Measurements from ENCODE around the gene SRPK2. TPM values are rescaled to one million over a fixed set of nuclear protein-coding genes. Genes with fewer than 3 reads are reported as not detected.
A peak's percentile ranks its signal among the peaks of the same experiment; 100 is the strongest.

Gene SRPK2
- total RNA-seq, 2 donors from 2014 or later, result 60.3 to 76.2 TPM

- TF ChIP-seq CTCF (conservative IDR thresholded peaks at IDR 0.05), result no peak
- Histone ChIP-seq H3K9me3 (ENCODE audit: control insufficient read depth, low read length) (no peaks in the 10 kb centered on the region), H3K9ac (ENCODE audit: extremely low read depth, low read length, poor library complexity, severe bottlenecking) (no peak overlapping the region), H3K36me3 (ENCODE audit: control insufficient read depth, insufficient read depth, low read length) (no peaks in the 10 kb centered on the region), H3K4me3 (ENCODE audit: low read length) (no peak overlapping the region), H3K27ac (ENCODE audit: low read depth, low read length) (no peak overlapping the region), H3K27me3 (ENCODE audit: control insufficient read depth, insufficient read depth, low read length, poor library complexity, severe bottlenecking) (peaks cover 43% of the 10 kb centered on the region), H3K4me1 (ENCODE audit: control insufficient read depth, insufficient read depth, low read length) (no peaks in the 10 kb centered on the region)
- Mint-ChIP-seq H3K4me3 (no peak overlapping the region), H3K36me3 (ENCODE audit: low read depth) (peaks cover 4% of the 10 kb centered on the region), H3K4me1 (peaks cover 14% of the 10 kb centered on the region), H3K27me3 (ENCODE audit: insufficient read depth) (peaks cover 16% of the 10 kb centered on the region), H3K9me3 (no peaks in the 10 kb centered on the region), H3K27ac (no peak overlapping the region)
- no peak for DNase-seq
- WGBS, 2 experiments (ENCODE audit: insufficient coverage in 1 of 2, insufficient read length in 1 of 2), result 89 to 100% methylated on average over 4 of the region's 4 CpGs
Measured at GRCh38 chr7:105246256-105246655, 142.5 kb downstream of the SRPK2 start.

- no peaks in the 10 kb centered on the region for H3K9me3 Mint-ChIP-seq
- H3K27ac ChIP-seq (ENCODE audit: low read depth, low read length), result peak overlapping the region; percentile 7
Measured at GRCh38 chr7:105245398-105246114, 143.2 kb downstream of the SRPK2 start.

GRCh38 chr7:105244594-105244993, 144.1 kb downstream of the SRPK2 start:
- peaks cover 25% of the 10 kb centered on the region for H3K27me3 Mint-ChIP-seq (ENCODE audit: insufficient read depth)
- Histone ChIP-seq H3K36me3 (ENCODE audit: control insufficient read depth, insufficient read depth, low read length) (no peaks in the 10 kb centered on the region), H3K4me3 (ENCODE audit: low read length) (no peak overlapping the region), H3K27me3 (ENCODE audit: control insufficient read depth, insufficient read depth, low read length, poor library complexity, severe bottlenecking) (peaks cover 57% of the 10 kb centered on the region), H3K4me1 (ENCODE audit: control insufficient read depth, insufficient read depth, low read length) (no peaks in the 10 kb centered on the region), H3K27ac (ENCODE audit: low read depth, low read length) (no peak overlapping the region), H3K9ac (ENCODE audit: extremely low read depth, low read length, poor library complexity, severe bottlenecking) (no peak overlapping the region), H3K9me3 (ENCODE audit: control insufficient read depth, low read length) (no peaks in the 10 kb centered on the region)
- peaks cover 4% of the 10 kb centered on the region for H3K36me3 Mint-ChIP-seq (ENCODE audit: low read depth)
- TF ChIP-seq CTCF (conservative IDR thresholded peaks at IDR 0.05), result no peak
- H3K4me1 Mint-ChIP-seq, result peaks cover 5% of the 10 kb centered on the region
- no peak overlapping the region for H3K27ac Mint-ChIP-seq
- 97 to 98% methylated on average over 20 to 27 of the region's 28 CpGs for WGBS, 2 experiments (ENCODE audit: insufficient coverage in 1 of 2, insufficient read length in 1 of 2)
- no peak overlapping the region for H3K4me3 Mint-ChIP-seq
- no peak for DNase-seq
- no peaks in the 10 kb centered on the region for H3K9me3 Mint-ChIP-seq

More at GRCh38 chr7:105245398-105246114, 143.2 kb downstream of the SRPK2 start:
- no peaks in the 10 kb centered on the region for H3K9me3 ChIP-seq (ENCODE audit: control insufficient read depth, low read length)
- peaks cover 4% of the 10 kb centered on the region for H3K36me3 Mint-ChIP-seq (ENCODE audit: low read depth)
- H3K27me3 ChIP-seq (ENCODE audit: control insufficient read depth, insufficient read depth, low read length, poor library complexity, severe bottlenecking), result peaks cover 50% of the 10 kb centered on the region
- no peak overlapping the region for H3K4me3 Mint-ChIP-seq
- no peak for TF ChIP-seq CTCF (conservative IDR thresholded peaks at IDR 0.05)
- H3K4me1 Mint-ChIP-seq, result peaks cover 7% of the 10 kb centered on the region
- H3K9ac ChIP-seq (ENCODE audit: extremely low read depth, low read length, poor library complexity, severe bottlenecking), result no peak overlapping the region
- no peak for DNase-seq
- 85 to 86% methylated on average over 10 to 12 of the region's 12 CpGs for WGBS, 2 experiments (ENCODE audit: insufficient coverage in 1 of 2, insufficient read length in 1 of 2)
- H3K4me3 ChIP-seq (ENCODE audit: low read length), result no peak overlapping the region
- no peaks in the 10 kb centered on the region for H3K36me3 ChIP-seq (ENCODE audit: control insufficient read depth, insufficient read depth, low read length)
- H3K27ac Mint-ChIP-seq, result no peak overlapping the region
- H3K4me1 ChIP-seq (ENCODE audit: control insufficient read depth, insufficient read depth, low read length), result no peaks in the 10 kb centered on the region
- H3K27me3 Mint-ChIP-seq (ENCODE audit: insufficient read depth), result peaks cover 21% of the 10 kb centered on the region
